ENCODE measurements around the gene SH3PXD2A. TPM values are rescaled to one million over a fixed set of nuclear protein-coding genes. Genes with fewer than 3 reads are reported as not detected.

Gene SH3PXD2A
- total RNA-seq, 4 donors from 2014 or later: 6.2 to 16.8 (median 11.4) TPM

DNA sequence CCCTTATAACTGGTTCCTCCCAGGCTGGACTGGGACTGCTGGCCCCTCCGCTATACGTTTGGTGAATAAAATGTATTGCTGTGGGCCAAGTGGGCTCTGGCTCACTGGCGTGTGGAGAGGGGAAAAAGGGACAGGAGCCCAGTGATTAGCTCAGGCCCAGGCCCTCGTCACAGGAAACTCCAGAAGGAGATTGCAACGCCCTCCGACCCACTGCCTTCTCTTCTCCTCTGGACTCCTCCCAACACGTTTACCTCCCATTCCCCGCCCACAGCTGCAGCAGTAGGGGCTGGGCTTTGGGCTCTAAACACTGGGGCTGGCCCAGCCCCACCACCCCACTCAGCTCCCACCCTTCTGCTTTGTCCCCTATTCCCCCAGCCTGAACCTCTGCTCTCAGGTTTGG, 188.0 kb downstream of the SH3PXD2A start:
- no peak for ATAC-seq
- intact Hi-C loops (cut with DNase I; ENCODE audit: low total_unique reads): no loop called here
- DNase-seq: no peak

DNA sequence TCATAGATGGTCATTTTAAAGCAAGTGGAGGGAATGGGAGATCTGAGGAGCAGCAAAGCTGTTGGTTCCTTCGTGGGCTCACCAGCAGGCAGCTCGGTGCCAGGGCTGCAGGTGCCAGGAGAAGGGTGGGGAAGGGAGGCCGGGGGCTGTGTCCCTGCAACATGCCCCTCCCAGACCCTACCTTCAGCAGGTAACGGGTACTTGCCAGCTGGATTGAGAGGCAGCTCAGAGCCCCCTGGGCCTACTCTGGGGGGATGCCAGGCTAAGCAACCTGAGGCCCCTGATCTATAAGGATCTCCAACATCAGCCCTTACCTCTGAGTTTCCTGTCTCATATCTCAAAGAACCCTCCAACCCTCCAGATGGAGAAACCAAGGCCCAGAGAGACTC, 188.6 kb downstream of the SH3PXD2A start:
- DNase-seq: no peak
- Histone ChIP-seq H3K27me3 (no peaks in the 10 kb centered on the region), H3K4me3 (no peak overlapping the region), H3K27ac (peak overlapping the region in 3 of 4 donors; percentile 11 to 29 (median 26)), H3K36me3 (no peaks in the 10 kb centered on the region), H3K9me3 (no peaks in the 10 kb centered on the region), H3K4me1 (peaks cover 44 to 58% of the 10 kb centered on the region in 2 donors)
- no peak for ATAC-seq
- intact Hi-C loops (cut with DNase I; ENCODE audit: low total_unique reads): no loop called here
- no peak for TF ChIP-seq POLR2A (IDR thresholded peaks at IDR 0.05)
- TF ChIP-seq, protein P1, sequence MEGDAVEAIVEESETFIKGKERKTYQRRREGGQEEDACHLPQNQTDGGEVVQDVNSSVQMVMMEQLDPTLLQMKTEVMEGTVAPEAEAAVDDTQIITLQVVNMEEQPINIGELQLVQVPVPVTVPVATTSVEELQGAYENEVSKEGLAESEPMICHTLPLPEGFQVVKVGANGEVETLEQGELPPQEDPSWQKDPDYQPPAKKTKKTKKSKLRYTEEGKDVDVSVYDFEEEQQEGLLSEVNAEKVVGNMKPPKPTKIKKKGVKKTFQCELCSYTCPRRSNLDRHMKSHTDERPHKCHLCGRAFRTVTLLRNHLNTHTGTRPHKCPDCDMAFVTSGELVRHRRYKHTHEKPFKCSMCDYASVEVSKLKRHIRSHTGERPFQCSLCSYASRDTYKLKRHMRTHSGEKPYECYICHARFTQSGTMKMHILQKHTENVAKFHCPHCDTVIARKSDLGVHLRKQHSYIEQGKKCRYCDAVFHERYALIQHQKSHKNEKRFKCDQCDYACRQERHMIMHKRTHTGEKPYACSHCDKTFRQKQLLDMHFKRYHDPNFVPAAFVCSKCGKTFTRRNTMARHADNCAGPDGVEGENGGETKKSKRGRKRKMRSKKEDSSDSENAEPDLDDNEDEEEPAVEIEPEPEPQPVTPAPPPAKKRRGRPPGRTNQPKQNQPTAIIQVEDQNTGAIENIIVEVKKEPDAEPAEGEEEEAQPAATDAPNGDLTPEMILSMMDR (IDR thresholded peaks at IDR 0.05 in 4 of 5, conservative IDR thresholded peaks at IDR 0.05 in 1 of 5): no peak
- in situ Hi-C loops (cut with MboI; ENCODE audit: low sequenced_read_pairs in 4 of 4): no loop called here

More for the DNA sequence above, 188.0 kb downstream of the SH3PXD2A start:
- peak overlapping the region in 3 of 4 donors; percentile 11 to 46 (median 29) for H3K27ac ChIP-seq
- in situ Hi-C loops (cut with MboI; ENCODE audit: low sequenced_read_pairs in 4 of 4): no loop called here
- TF ChIP-seq POLR2A (IDR thresholded peaks at IDR 0.05): no peak
- TF ChIP-seq, protein P1 (IDR thresholded peaks at IDR 0.05 in 4 of 5, conservative IDR thresholded peaks at IDR 0.05 in 1 of 5): no peak
- no peak overlapping the region for H3K4me3 ChIP-seq
- peaks cover 40 to 61% of the 10 kb centered on the region in 2 donors for H3K4me1 ChIP-seq
- H3K27me3 ChIP-seq: no peaks in the 10 kb centered on the region
- no peaks in the 10 kb centered on the region for H3K36me3 ChIP-seq
- H3K9me3 ChIP-seq: no peaks in the 10 kb centered on the region

DNA sequence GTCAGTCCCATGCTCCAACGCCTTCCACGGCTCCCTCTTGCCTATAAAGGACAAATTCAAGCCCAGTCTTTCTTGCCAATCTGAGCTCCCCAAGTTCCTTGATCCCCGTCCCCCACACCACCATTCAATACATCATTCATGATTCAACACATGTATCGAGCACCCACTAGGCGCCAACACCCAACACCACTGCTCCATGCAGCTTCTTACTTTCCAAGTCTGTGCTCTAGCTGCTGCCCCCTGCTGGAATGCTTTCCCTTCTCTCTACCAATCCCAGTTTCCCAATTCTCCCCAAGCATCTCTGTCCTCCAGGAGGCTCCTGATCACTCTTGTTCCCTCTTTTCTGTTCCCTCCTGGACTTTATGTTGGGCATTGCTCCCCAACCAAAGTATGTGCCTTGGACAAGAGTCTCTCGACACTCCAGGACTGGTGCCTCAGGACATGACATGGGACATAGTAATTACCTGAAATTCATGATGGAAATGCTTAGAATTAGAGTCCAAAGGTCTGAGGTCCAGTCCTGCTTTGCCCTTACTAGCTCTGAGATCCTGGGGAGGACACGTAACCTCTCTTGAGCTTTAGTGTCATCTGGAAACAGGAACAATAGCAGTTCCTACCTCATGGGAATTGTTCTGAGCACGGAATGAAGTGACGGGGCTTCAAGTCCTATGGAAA, 189.2 kb downstream of the SH3PXD2A start:
- H3K4me1 ChIP-seq: peaks cover 45 to 60% of the 10 kb centered on the region in 2 donors
- TF ChIP-seq, protein P1 (IDR thresholded peaks at IDR 0.05 in 4 of 5, conservative IDR thresholded peaks at IDR 0.05 in 1 of 5): peak in 4 of 5 experiments; percentile 19 to 53 (median 42)
- TF ChIP-seq POLR2A (IDR thresholded peaks at IDR 0.05): no peak

DNA sequence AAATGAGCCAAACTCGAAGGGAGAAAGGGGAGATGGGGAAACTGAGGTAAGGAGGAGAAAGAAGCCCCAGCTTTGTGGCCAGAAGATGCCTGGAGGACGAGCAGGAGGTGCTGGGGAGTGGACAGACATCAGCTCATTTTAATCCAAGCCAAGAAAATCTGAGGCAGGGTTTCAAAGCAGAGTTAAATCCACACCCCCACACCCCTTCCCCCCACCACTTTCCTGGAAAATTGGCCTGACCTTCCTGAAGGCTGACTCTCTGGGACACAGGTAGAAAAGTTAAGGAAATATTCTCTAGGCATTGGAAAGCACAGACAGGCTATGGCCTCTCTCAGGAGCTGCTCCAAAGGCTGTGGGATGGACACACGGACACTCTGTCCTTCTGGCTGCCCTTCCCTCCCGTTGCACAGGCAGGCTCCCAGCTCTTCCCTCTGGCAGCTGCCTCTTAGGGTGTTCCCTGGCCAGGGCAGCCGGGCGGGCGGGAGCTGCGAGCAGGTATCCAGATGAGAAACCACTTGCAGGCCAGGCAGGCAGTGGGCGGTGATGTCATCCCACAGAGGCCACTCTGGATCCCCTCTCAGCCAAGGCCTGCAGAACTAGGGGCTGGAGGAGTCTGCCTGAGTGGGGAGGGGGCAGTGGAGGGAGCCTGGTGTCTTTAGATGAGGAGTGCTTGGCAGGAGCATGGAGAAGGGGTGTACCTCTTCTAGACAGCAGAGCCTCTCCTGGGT, 190.1 kb downstream of the SH3PXD2A start:
- intact Hi-C loops (cut with DNase I; ENCODE audit: low total_unique reads): no loop called here
- in situ Hi-C loops (cut with MboI; ENCODE audit: low sequenced_read_pairs in 4 of 4): no loop called here
- DNase-seq: peak; percentile 54 to 80
- ATAC-seq: peak in 1 of 2 donors; percentile 39
- Histone ChIP-seq H3K9me3 (no peaks in the 10 kb centered on the region), H3K27me3 (no peaks in the 10 kb centered on the region), H3K4me3 (no peak overlapping the region), H3K4me1 (peaks cover 48 to 69% of the 10 kb centered on the region in 2 donors), H3K36me3 (no peaks in the 10 kb centered on the region), H3K27ac (peak overlapping the region; percentile 34 to 57 (median 53))
- TF ChIP-seq, protein P1 (IDR thresholded peaks at IDR 0.05 in 4 of 5, conservative IDR thresholded peaks at IDR 0.05 in 1 of 5): no peak
- TF ChIP-seq POLR2A (IDR thresholded peaks at IDR 0.05): no peak

More for the DNA sequence above, 189.2 kb downstream of the SH3PXD2A start:
- Histone ChIP-seq H3K27me3 (no peaks in the 10 kb centered on the region), H3K36me3 (no peaks in the 10 kb centered on the region), H3K4me3 (no peak overlapping the region), H3K9me3 (no peaks in the 10 kb centered on the region), H3K27ac (peak overlapping the region in 1 of 4 donors; percentile 11)
- DNase-seq: peak in 1 of 2 donors; percentile 54
- in situ Hi-C loops (cut with MboI; ENCODE audit: low sequenced_read_pairs in 4 of 4) (no loop called here), intact Hi-C loops (cut with DNase I; ENCODE audit: low total_unique reads) (no loop called here)
- ATAC-seq: no peak

All from gastrocnemius medialis (tissue), 4 donors.